Breast epithelium (tissue), 3 donors: ENCODE results near the gene TMEM132D.

ENCODE experiments used
- CTCF ChIP-seq, 3 donors: fragments of 450-650 bp; IDR thresholded peaks; one replicate each; pipeline ENCODE4 v1.5.1; 2016 to 2017; ENCODE audit warnings: antibody characterized with exemption in 3 of 3, mild to moderate bottlenecking in 3 of 3, moderate library complexity in 3 of 3
- POLR2A ChIP-seq: fragments of 450-650 bp; IDR thresholded peaks from one replicate; pipeline ENCODE4 v1.6.1; 2016; ENCODE audit warnings: antibody characterized with exemption, mild to moderate bottlenecking, moderate library complexity
- POLR2AphosphoS5 ChIP-seq, 3 donors: sonication (generic); formaldehyde crosslinking; IDR thresholded peaks; one replicate each; pipeline ENCODE4 v1.6.1; 2017; ENCODE audit warnings: antibody characterized with exemption in 3 of 3

GRCh38 chr12:129269756-129270495 is 633.9 kb downstream of the TMEM132D start:
- TF ChIP-seq CTCF (IDR thresholded peaks at IDR 0.05), result no peak
- TF ChIP-seq POLR2A, result no peak
- TF ChIP-seq POLR2AphosphoS5 (IDR thresholded peaks at IDR 0.05), result no peak
